ENCODE results near the gene NDUFAF8.

NDUFAF8 gene

DNA sequence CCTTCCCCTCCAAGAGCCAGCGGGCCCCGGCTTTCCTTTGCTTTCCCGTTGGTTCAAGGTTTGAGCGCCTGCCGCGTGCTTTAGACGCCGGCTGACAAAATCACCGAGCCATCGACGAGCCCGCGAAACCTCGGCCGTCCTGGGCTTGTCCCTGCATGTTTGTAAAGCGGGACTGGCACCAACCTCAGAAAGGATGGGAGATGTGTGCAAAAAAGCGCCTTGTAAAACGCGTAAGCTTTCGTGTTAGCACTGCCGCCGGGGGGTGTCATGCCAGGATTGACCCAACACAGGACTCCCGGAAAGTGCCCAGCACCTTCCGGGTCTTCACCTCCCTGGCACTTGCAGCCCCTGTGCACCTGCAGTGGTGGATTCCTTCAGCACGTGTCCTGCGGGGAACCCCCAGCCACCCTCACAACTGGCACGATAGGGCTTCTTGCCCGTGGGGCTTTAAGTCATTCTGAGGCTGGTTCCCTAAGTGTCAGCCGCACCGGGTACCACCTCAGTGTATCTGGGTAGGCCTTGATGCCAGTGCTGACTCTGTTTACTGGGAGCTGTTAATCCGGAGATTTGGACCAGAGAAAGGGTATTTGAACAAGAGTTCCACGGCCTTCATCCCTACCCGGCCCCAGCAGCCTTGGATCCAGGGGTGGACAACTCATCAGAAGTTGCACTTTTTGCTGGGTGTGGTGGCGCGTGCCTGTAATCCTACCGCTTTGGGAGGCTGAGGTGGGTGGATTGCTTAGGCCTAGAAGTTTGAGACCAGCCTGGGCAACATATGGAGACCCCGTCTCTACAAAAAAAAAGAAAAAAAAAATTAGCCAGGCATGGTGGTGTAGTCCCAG is 817 bp downstream of the NDUFAF8 start:
- peaks cover 7% of the 10 kb centered on the region; the same call in 1 of the 2 replicates for H3F3A ChIP-seq (ENCODE audit: control insufficient read depth, insufficient read depth)
- no peaks in the 10 kb centered on the region for H3K27me3 ChIP-seq (ENCODE audit: control insufficient read depth, low read length)
- H3K4me3 ChIP-seq (ENCODE audit: low read length) = peak overlapping the region; percentile 95
- no peaks in the 10 kb centered on the region for H3K9me3 ChIP-seq (ENCODE audit: control insufficient read depth, insufficient read depth, low read length)
- peak overlapping the region; percentile 58 for H3K27ac ChIP-seq (ENCODE audit: low read depth, low read length)
- H3K4me2 ChIP-seq (ENCODE audit: low read length) = peak overlapping the region; percentile 99
- peaks cover 40% of the 10 kb centered on the region for H3K36me3 ChIP-seq (ENCODE audit: control insufficient read depth, low read length)
- TF ChIP-seq EZH2phosphoT487 (IDR thresholded peaks at IDR 0.05; ENCODE audit: borderline replicate concordance, low read length) = no peak
- TF ChIP-seq, protein P1, sequence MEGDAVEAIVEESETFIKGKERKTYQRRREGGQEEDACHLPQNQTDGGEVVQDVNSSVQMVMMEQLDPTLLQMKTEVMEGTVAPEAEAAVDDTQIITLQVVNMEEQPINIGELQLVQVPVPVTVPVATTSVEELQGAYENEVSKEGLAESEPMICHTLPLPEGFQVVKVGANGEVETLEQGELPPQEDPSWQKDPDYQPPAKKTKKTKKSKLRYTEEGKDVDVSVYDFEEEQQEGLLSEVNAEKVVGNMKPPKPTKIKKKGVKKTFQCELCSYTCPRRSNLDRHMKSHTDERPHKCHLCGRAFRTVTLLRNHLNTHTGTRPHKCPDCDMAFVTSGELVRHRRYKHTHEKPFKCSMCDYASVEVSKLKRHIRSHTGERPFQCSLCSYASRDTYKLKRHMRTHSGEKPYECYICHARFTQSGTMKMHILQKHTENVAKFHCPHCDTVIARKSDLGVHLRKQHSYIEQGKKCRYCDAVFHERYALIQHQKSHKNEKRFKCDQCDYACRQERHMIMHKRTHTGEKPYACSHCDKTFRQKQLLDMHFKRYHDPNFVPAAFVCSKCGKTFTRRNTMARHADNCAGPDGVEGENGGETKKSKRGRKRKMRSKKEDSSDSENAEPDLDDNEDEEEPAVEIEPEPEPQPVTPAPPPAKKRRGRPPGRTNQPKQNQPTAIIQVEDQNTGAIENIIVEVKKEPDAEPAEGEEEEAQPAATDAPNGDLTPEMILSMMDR (IDR thresholded peaks at IDR 0.05; ENCODE audit: low read depth, low read length, poor library complexity, severe bottlenecking) = no peak
- no peaks in the 10 kb centered on the region for H3K9me2 ChIP-seq (replicated peaks; ENCODE audit: control insufficient read depth, low read length)
- peaks cover 56% of the 10 kb centered on the region for H3K79me2 ChIP-seq (ENCODE audit: control insufficient read depth, low read length)
- peaks cover 11% of the 10 kb centered on the region; the same call in 1 of the 2 replicates for H4K20me1 ChIP-seq (ENCODE audit: control insufficient read depth, insufficient read depth, low read depth, low read length)
- peaks cover 42% of the 10 kb centered on the region for H3K4me1 ChIP-seq (ENCODE audit: control insufficient read depth, low read length)

DNA sequence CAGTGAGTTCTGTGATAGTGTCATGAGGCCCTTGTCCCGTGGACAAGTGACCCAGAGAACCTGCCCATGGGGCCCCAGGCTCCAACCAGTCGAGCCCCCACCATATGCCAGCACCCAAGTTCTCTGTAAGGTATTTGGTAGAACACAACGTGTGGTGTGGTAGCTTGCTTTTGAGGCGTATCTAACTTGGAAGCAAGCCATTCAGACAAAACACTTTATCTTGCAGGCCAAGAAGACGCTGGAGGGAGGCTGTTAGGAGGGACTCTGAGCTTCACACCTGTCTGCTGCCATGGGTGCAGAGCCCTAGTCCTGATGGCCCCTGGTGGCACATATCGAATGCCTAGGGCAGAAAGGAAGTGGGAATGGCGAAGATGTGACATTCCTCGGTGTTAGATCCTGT is 1.6 kb downstream of the NDUFAF8 start:
- peaks cover 56% of the 10 kb centered on the region for H3K79me2 ChIP-seq (ENCODE audit: control insufficient read depth, low read length)
- peak overlapping the region; percentile 58; the same call in 1 of the 2 replicates for H3K27ac ChIP-seq (ENCODE audit: low read depth, low read length)
- H3K4me3 ChIP-seq (ENCODE audit: low read length) = peak overlapping the region; percentile 95

DNA sequence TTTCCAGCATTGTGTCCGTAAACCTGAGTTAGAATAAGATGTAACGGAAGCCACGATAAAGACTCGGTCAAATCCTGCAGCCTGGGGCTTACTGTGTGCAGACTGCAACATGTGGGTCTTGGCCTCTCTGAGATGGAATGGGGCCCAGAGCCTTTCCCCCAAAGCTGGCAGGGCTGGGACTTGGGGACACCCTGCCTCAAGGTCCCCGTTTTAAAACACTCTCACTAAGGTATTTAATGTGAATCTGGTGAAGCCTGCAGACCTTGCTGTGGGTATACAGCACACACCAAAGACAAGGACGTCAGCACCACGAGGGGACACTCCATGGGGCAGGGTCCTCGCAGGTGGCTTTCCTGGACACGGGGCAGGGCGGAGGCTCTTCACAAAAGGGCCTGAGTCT is 2.1 kb downstream of the NDUFAF8 start:
- Histone ChIP-seq H3K27me3 (ENCODE audit: control insufficient read depth, low read length) (no peaks in the 10 kb centered on the region), H3F3A (ENCODE audit: control insufficient read depth, insufficient read depth) (peaks cover 7% of the 10 kb centered on the region; the same call in 1 of the 2 replicates), H3K4me3 (ENCODE audit: low read length) (peak overlapping the region; percentile 95), H3K4me2 (ENCODE audit: low read length) (peak overlapping the region; percentile 99), H3K9me2 (replicated peaks; ENCODE audit: control insufficient read depth, low read length) (no peaks in the 10 kb centered on the region), H3K4me1 (ENCODE audit: control insufficient read depth, low read length) (peaks cover 52% of the 10 kb centered on the region), H4K20me1 (ENCODE audit: control insufficient read depth, insufficient read depth, low read depth, low read length) (peaks cover 11% of the 10 kb centered on the region; the same call in 1 of the 2 replicates), H3K36me3 (ENCODE audit: control insufficient read depth, low read length) (peaks cover 45% of the 10 kb centered on the region), H3K79me2 (ENCODE audit: control insufficient read depth, low read length) (peaks cover 56% of the 10 kb centered on the region), H3K27ac (ENCODE audit: low read depth, low read length) (no peak overlapping the region), H3K9me3 (ENCODE audit: control insufficient read depth, insufficient read depth, low read length) (no peaks in the 10 kb centered on the region)
- TF ChIP-seq, protein P1 (IDR thresholded peaks at IDR 0.05; ENCODE audit: low read depth, low read length, poor library complexity, severe bottlenecking) = no peak
- TF ChIP-seq EZH2phosphoT487 (IDR thresholded peaks at IDR 0.05; ENCODE audit: borderline replicate concordance, low read length) = no peak

More for the DNA sequence above, 1.6 kb downstream of the NDUFAF8 start:
- Histone ChIP-seq H3K27me3 (ENCODE audit: control insufficient read depth, low read length) (no peaks in the 10 kb centered on the region), H4K20me1 (ENCODE audit: control insufficient read depth, insufficient read depth, low read depth, low read length) (peaks cover 11% of the 10 kb centered on the region; the same call in 1 of the 2 replicates), H3K4me1 (ENCODE audit: control insufficient read depth, low read length) (peaks cover 50% of the 10 kb centered on the region), H3K9me3 (ENCODE audit: control insufficient read depth, insufficient read depth, low read length) (no peaks in the 10 kb centered on the region), H3K36me3 (ENCODE audit: control insufficient read depth, low read length) (peaks cover 45% of the 10 kb centered on the region), H3F3A (ENCODE audit: control insufficient read depth, insufficient read depth) (peaks cover 7% of the 10 kb centered on the region; the same call in 1 of the 2 replicates), H3K9me2 (replicated peaks; ENCODE audit: control insufficient read depth, low read length) (no peaks in the 10 kb centered on the region), H3K4me2 (ENCODE audit: low read length) (peak overlapping the region; percentile 99)
- no peak for TF ChIP-seq EZH2phosphoT487 (IDR thresholded peaks at IDR 0.05; ENCODE audit: borderline replicate concordance, low read length)
- TF ChIP-seq, protein P1 (IDR thresholded peaks at IDR 0.05; ENCODE audit: low read depth, low read length, poor library complexity, severe bottlenecking) = no peak

Measured in DOHH2 (cell line).